ENCODE data around the gene XYLT1. TPM values are rescaled to one million over a fixed set of nuclear protein-coding genes. Genes with fewer than 3 reads are reported as not detected.

The XYLT1 gene
- polyA plus RNA-seq, 1 donor, result 9.9 TPM

DNA sequence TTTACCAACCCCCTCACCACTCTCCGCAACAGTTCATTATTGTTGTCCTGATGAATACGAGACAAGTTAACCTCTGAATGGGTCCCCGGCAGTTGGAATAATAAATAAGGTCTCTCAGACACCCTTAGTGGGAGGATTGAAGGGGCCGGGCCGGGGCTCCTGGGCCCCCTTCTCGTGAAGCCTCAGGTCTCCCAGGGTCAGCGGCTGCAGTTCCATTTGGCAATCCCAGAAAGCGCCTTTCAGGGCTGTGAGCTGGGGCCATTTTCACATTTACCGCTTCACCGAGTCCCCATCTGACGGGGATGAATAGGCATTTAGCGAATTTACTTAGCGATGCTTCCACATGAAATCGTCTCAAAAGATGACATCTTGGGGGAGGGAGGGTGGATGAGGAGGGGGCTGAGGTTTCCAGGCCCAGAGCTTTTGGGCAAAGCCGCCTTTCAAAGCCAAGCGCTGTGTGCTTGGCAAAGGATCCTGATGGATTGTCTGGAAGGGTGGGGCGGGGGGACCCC lies 309.8 kb downstream of the XYLT1 start:
- no peaks in the 10 kb centered on the region for H3K4me1 ChIP-seq (ENCODE audit: control insufficient read depth, insufficient read depth, low read length)
- DNase-seq, result no peak
- H3K27ac ChIP-seq (ENCODE audit: low read length), result no peak overlapping the region
- no peaks in the 10 kb centered on the region for H3K27me3 ChIP-seq (ENCODE audit: control insufficient read depth, insufficient read depth, low read length)
- no CpG with 5 or more reads among the region's 17 CpGs for WGBS (ENCODE audit: insufficient coverage, low lambda C conversion rate)
- H3K36me3 ChIP-seq (ENCODE audit: control insufficient read depth, insufficient read depth, low read length), result no peaks in the 10 kb centered on the region
- H3K9me3 ChIP-seq (ENCODE audit: control insufficient read depth, low read depth, low read length), result no peaks in the 10 kb centered on the region
- H3K4me3 ChIP-seq (ENCODE audit: low read length), result no peak overlapping the region

- H3K4me3 ChIP-seq (ENCODE audit: low read length), result no peak overlapping the region
- WGBS (ENCODE audit: insufficient coverage, low lambda C conversion rate), result no CpG with 5 or more reads among the region's 18 CpGs
- no peak overlapping the region for H3K27ac ChIP-seq (ENCODE audit: low read length)
- DNase-seq, result no peak
- no peaks in the 10 kb centered on the region for H3K36me3 ChIP-seq (ENCODE audit: control insufficient read depth, insufficient read depth, low read length)
- no peaks in the 10 kb centered on the region for H3K27me3 ChIP-seq (ENCODE audit: control insufficient read depth, insufficient read depth, low read length)
- no peaks in the 10 kb centered on the region for H3K4me1 ChIP-seq (ENCODE audit: control insufficient read depth, insufficient read depth, low read length)
- H3K9me3 ChIP-seq (ENCODE audit: control insufficient read depth, low read depth, low read length), result no peaks in the 10 kb centered on the region
Measured at GRCh38 chr16:17160285-17160853, 310.4 kb downstream of the XYLT1 start.

- no peak overlapping the region for H3K4me3 ChIP-seq (ENCODE audit: low read length)
- H3K4me1 ChIP-seq (ENCODE audit: control insufficient read depth, insufficient read depth, low read length), result no peaks in the 10 kb centered on the region
- no peaks in the 10 kb centered on the region for H3K9me3 ChIP-seq (ENCODE audit: control insufficient read depth, low read depth, low read length)
- H3K27ac ChIP-seq (ENCODE audit: low read length), result no peak overlapping the region
- no peak for DNase-seq
- H3K27me3 ChIP-seq (ENCODE audit: control insufficient read depth, insufficient read depth, low read length), result no peaks in the 10 kb centered on the region
- no peaks in the 10 kb centered on the region for H3K36me3 ChIP-seq (ENCODE audit: control insufficient read depth, insufficient read depth, low read length)
- WGBS (ENCODE audit: insufficient coverage, low lambda C conversion rate), result 73% methylated on average over 4 of the region's 12 CpGs
Measured at GRCh38 chr16:17159617-17160016, 311.1 kb downstream of the XYLT1 start.

GRCh38 chr16:17155936-17156335 lies 314.8 kb downstream of the XYLT1 start:
- Histone ChIP-seq H3K9me3 (ENCODE audit: control insufficient read depth, low read depth, low read length) (no peaks in the 10 kb centered on the region), H3K27me3 (ENCODE audit: control insufficient read depth, insufficient read depth, low read length) (no peaks in the 10 kb centered on the region), H3K4me3 (ENCODE audit: low read length) (no peak overlapping the region), H3K4me1 (ENCODE audit: control insufficient read depth, insufficient read depth, low read length) (no peaks in the 10 kb centered on the region), H3K27ac (ENCODE audit: low read length) (no peak overlapping the region), H3K36me3 (ENCODE audit: control insufficient read depth, insufficient read depth, low read length) (no peaks in the 10 kb centered on the region)
- no CpG with 5 or more reads among the region's 1 CpG for WGBS (ENCODE audit: insufficient coverage, low lambda C conversion rate)
- no peak for DNase-seq

DNA sequence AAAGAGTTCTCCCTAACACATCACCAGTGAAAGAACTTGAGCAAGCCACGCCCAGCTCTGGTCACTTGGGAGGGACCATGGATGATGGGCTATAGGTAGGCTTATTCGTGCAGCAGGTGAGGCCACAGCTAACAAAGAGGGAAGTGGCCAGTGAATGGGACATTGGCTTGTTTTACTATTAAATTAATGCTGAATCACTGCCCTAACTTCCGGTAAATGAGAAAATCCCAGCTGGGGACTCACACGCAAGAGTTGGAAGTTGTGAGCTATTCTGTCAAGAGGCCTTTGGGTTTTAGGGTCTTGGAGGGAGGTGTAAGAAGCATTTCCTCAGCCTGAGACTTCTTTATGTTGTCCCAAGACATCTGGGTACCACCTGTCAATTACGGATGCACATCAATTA lies 315.3 kb downstream of the XYLT1 start:
- Histone ChIP-seq H3K4me1 (ENCODE audit: control insufficient read depth, insufficient read depth, low read length) (no peaks in the 10 kb centered on the region), H3K27me3 (ENCODE audit: control insufficient read depth, insufficient read depth, low read length) (no peaks in the 10 kb centered on the region), H3K9me3 (ENCODE audit: control insufficient read depth, low read depth, low read length) (no peaks in the 10 kb centered on the region), H3K4me3 (ENCODE audit: low read length) (no peak overlapping the region), H3K36me3 (ENCODE audit: control insufficient read depth, insufficient read depth, low read length) (no peaks in the 10 kb centered on the region), H3K27ac (ENCODE audit: low read length) (no peak overlapping the region)
- no peak for DNase-seq
- WGBS (ENCODE audit: insufficient coverage, low lambda C conversion rate), result 80% methylated on average over 1 of the region's 5 CpGs

DNA sequence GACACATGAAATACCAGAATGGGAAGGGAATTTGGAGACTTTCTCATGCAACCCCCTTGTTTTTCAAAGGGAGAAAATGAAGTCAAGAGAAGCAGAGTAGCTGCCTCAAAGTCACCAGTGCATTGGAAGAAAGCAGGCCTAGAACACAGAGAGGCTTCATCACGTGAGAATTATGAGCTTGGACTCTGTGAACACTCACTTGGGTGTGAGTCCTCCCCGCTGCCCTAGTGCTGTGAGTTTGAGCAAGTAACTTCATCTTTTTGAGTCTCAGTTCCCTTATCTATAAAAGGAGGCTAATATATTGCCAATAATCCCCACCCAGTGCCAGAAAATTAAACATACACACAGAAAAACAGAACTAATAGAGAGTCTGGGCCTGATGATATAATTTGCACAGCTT lies 315.8 kb downstream of the XYLT1 start:
- Histone ChIP-seq H3K4me3 (ENCODE audit: low read length) (no peak overlapping the region), H3K9me3 (ENCODE audit: control insufficient read depth, low read depth, low read length) (no peaks in the 10 kb centered on the region), H3K27me3 (ENCODE audit: control insufficient read depth, insufficient read depth, low read length) (no peaks in the 10 kb centered on the region), H3K36me3 (ENCODE audit: control insufficient read depth, insufficient read depth, low read length) (no peaks in the 10 kb centered on the region), H3K4me1 (ENCODE audit: control insufficient read depth, insufficient read depth, low read length) (no peaks in the 10 kb centered on the region), H3K27ac (ENCODE audit: low read length) (no peak overlapping the region)
- DNase-seq, result no peak
- WGBS (ENCODE audit: insufficient coverage, low lambda C conversion rate), result no CpG with 5 or more reads among the region's 2 CpGs

DNA sequence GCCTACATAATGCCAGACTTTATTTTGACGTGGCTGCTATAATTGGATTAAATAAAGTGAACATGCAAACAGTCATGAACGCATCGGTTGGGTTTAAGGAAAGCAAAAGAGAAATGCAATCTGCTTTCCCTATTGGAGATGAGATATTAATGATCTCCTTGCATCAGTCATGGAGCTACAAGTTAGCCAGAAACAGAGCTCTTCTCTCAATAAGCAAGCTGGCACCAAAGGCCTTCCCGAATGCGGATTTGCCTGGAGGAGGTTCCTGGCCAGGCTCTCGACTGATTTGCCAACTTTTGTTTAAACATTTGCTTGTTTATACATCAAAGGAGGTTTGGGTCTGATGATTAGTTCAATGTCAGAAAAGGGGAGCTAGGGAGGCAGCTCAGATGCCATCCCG lies 318.4 kb downstream of the XYLT1 start:
- Histone ChIP-seq H3K4me3 (ENCODE audit: low read length) (no peak overlapping the region), H3K4me1 (ENCODE audit: control insufficient read depth, insufficient read depth, low read length) (no peaks in the 10 kb centered on the region), H3K36me3 (ENCODE audit: control insufficient read depth, insufficient read depth, low read length) (no peaks in the 10 kb centered on the region), H3K9me3 (ENCODE audit: control insufficient read depth, low read depth, low read length) (no peaks in the 10 kb centered on the region), H3K27ac (ENCODE audit: low read length) (no peak overlapping the region), H3K27me3 (ENCODE audit: control insufficient read depth, insufficient read depth, low read length) (no peaks in the 10 kb centered on the region)
- 96% methylated on average over 3 of the region's 7 CpGs for WGBS (ENCODE audit: insufficient coverage, low lambda C conversion rate)
- no peak for DNase-seq

DNA sequence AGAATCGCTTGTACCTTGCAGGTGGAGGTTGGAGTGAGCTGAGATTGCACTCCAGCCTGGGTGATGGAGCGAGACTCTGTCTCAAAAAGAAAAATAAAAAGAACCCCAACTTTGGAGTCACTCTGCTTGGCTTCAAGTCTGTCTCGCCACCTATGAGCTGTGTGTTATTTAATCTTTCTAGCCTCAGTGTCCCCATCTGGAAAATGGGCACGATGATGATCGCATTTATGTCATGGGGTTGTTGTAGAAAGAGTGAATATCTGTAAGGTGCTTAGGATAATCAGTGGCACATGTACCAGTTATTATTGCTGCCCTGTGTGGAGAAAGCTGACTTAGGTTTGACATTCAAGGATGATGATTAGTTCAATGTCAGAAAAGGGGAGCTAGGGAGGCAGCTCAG lies 319.4 kb downstream of the XYLT1 start:
- no peaks in the 10 kb centered on the region for H3K9me3 ChIP-seq (ENCODE audit: control insufficient read depth, low read depth, low read length)
- no peak overlapping the region for H3K27ac ChIP-seq (ENCODE audit: low read length)
- DNase-seq, result no peak
- no CpG with 5 or more reads among the region's 5 CpGs for WGBS (ENCODE audit: insufficient coverage, low lambda C conversion rate)
- no peaks in the 10 kb centered on the region for H3K27me3 ChIP-seq (ENCODE audit: control insufficient read depth, insufficient read depth, low read length)
- no peaks in the 10 kb centered on the region for H3K4me1 ChIP-seq (ENCODE audit: control insufficient read depth, insufficient read depth, low read length)
- H3K36me3 ChIP-seq (ENCODE audit: control insufficient read depth, insufficient read depth, low read length), result no peaks in the 10 kb centered on the region
- H3K4me3 ChIP-seq (ENCODE audit: low read length), result no peak overlapping the region

GRCh38 chr16:17149904-17150483 lies 320.8 kb downstream of the XYLT1 start:
- Histone ChIP-seq H3K36me3 (ENCODE audit: control insufficient read depth, insufficient read depth, low read length) (no peaks in the 10 kb centered on the region), H3K9me3 (ENCODE audit: control insufficient read depth, low read depth, low read length) (no peaks in the 10 kb centered on the region), H3K4me3 (ENCODE audit: low read length) (no peak overlapping the region), H3K27me3 (ENCODE audit: control insufficient read depth, insufficient read depth, low read length) (no peaks in the 10 kb centered on the region), H3K4me1 (ENCODE audit: control insufficient read depth, insufficient read depth, low read length) (no peaks in the 10 kb centered on the region), H3K27ac (ENCODE audit: low read length) (no peak overlapping the region)
- WGBS (ENCODE audit: insufficient coverage, low lambda C conversion rate), result 100% methylated on average over 1 of the region's 7 CpGs
- DNase-seq, result peak in 1 of 2 donors; percentile 14

DNA sequence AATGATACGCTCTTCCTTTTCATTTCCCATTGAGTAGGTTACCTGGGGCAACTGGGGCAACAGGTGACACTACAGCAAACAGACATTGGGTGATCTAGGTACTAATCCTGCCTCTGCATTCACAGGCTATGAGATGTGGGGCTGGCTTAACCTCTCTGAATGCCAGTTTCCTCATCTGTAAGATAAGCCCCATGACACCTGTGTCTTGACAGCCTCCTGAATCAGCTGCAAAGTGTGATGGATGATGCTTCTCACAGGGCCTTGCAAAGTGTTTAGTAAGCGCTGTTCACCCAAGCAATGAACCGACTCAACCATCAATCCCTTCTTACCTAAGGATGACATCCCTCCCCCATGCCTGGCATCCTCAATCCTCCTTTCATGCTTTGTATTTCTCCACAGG lies 322.8 kb downstream of the XYLT1 start:
- H3K27me3 ChIP-seq (ENCODE audit: control insufficient read depth, insufficient read depth, low read length), result no peaks in the 10 kb centered on the region
- H3K4me3 ChIP-seq (ENCODE audit: low read length), result no peak overlapping the region
- no peak overlapping the region for H3K27ac ChIP-seq (ENCODE audit: low read length)
- no peaks in the 10 kb centered on the region for H3K36me3 ChIP-seq (ENCODE audit: control insufficient read depth, insufficient read depth, low read length)
- H3K4me1 ChIP-seq (ENCODE audit: control insufficient read depth, insufficient read depth, low read length), result no peaks in the 10 kb centered on the region
- 83% methylated on average over 1 of the region's 3 CpGs for WGBS (ENCODE audit: insufficient coverage, low lambda C conversion rate)
- no peaks in the 10 kb centered on the region for H3K9me3 ChIP-seq (ENCODE audit: control insufficient read depth, low read depth, low read length)
- DNase-seq, result no peak

- no peak for DNase-seq
- Histone ChIP-seq H3K4me3 (ENCODE audit: low read length) (no peak overlapping the region), H3K36me3 (ENCODE audit: control insufficient read depth, insufficient read depth, low read length) (peaks cover 3% of the 10 kb centered on the region), H3K27me3 (ENCODE audit: control insufficient read depth, insufficient read depth, low read length) (no peaks in the 10 kb centered on the region), H3K4me1 (ENCODE audit: control insufficient read depth, insufficient read depth, low read length) (no peaks in the 10 kb centered on the region), H3K9me3 (ENCODE audit: control insufficient read depth, low read depth, low read length) (no peaks in the 10 kb centered on the region), H3K27ac (ENCODE audit: low read length) (no peak overlapping the region)
- WGBS (ENCODE audit: insufficient coverage, low lambda C conversion rate), result 100% methylated on average over 2 of the region's 2 CpGs
Measured at GRCh38 chr16:17145029-17145428, 325.7 kb downstream of the XYLT1 start.
